Measurements from ENCODE around the gene AOX1. TPM values are rescaled to one million over a fixed set of nuclear protein-coding genes. Genes with fewer than 3 reads are reported as not detected.

The AOX1 gene
- total and polyA plus RNA-seq, 2 of the 8 experiments (the other 6 are each of a cell fraction or from before 2014, with no cell fraction given), result 5.6 to 8.3 TPM

- TF ChIP-seq CREB1 (IDR thresholded peaks at IDR 0.05) (no peak), ZNF274 (IDR thresholded peaks at IDR 0.05; ENCODE audit: borderline replicate concordance, extremely low read depth, low read length) (no peak), CHD7 (IDR thresholded peaks at IDR 0.05; ENCODE audit: insufficient replicate concordance, low read length) (no peak), E2F6 (IDR thresholded peaks at IDR 0.05) (no peak), POLR2AphosphoS5 (IDR thresholded peaks at IDR 0.05; ENCODE audit: low read depth, low read length) (no peak), BRCA1 (IDR thresholded peaks at IDR 0.05; ENCODE audit: low read depth, low read length) (no peak), SUZ12 (IDR thresholded peaks at IDR 0.05; ENCODE audit: low read length) (no peak), KDM1A (IDR thresholded peaks at IDR 0.05; ENCODE audit: borderline replicate concordance, low read length) (no peak)
Observed at GRCh38 chr2:200664770-200665494, 79.1 kb downstream of the AOX1 start (continued).
